Memory B cell (primary cell): ENCODE measurements around the gene DEK.
"Not testable (repeated sequence)": the region's sequence is repeated elsewhere in the genome, so short reads cannot be mapped to it uniquely, and the experiment has no call there.

Experiments
- ATAC-seq: fragments of 150-1000 bp; cut with Tn5 transposase; 2 replicates; pipeline ENCODE4 v1.10.0; 2021; ENCODE audit warnings: low read depth, mild to moderate bottlenecking, moderate library complexity
- DNase-seq, 2 donors: peaks; one replicate each; pipeline ENCODE4 v3.0.0; 2022; ENCODE audit warnings: low spot score in 2 of 2
- H3K27ac Mint-ChIP-seq: one replicate; pipeline ENCODE4 v1.8.0; 2022; ENCODE audit warnings: mild to moderate bottlenecking, moderate library complexity, mixed read lengths
- H3K27me3 Mint-ChIP-seq: one replicate; pipeline ENCODE4 v1.8.0; 2022; ENCODE audit warnings: mixed read lengths
- H3K36me3 Mint-ChIP-seq: one replicate; pipeline ENCODE4 v1.8.0; 2022; ENCODE audit warnings: mild to moderate bottlenecking, mixed read lengths
- H3K4me1 Mint-ChIP-seq: one replicate; pipeline ENCODE4 v1.8.0; 2022; ENCODE audit warnings: mixed read lengths
- H3K4me3 Mint-ChIP-seq: one replicate; pipeline ENCODE4 v1.8.0; 2022; ENCODE audit warnings: mild to moderate bottlenecking, moderate library complexity, mixed read lengths
- H3K9me3 Mint-ChIP-seq: one replicate; pipeline ENCODE4 v1.8.0; 2022; ENCODE audit warnings: mixed read lengths

DEK gene

GRCh38 chr6:18186033-18186432 lies 78.3 kb downstream of the DEK start:
- Mint-ChIP-seq H3K27ac (no peak overlapping the region), H3K27me3 (no peaks in the 10 kb centered on the region), H3K36me3 (peaks cover 35% of the 10 kb centered on the region), H3K4me3 (no peak overlapping the region), H3K9me3 (no peaks in the 10 kb centered on the region), H3K4me1 (peaks cover 6% of the 10 kb centered on the region)
- no peak for DNase-seq
- no peak for ATAC-seq

GRCh38 chr6:18185624-18186023 lies 78.7 kb downstream of the DEK start:
- no peak for ATAC-seq
- Mint-ChIP-seq H3K27me3 (no peaks in the 10 kb centered on the region), H3K27ac (no peak overlapping the region), H3K4me3 (no peak overlapping the region), H3K4me1 (peaks cover 6% of the 10 kb centered on the region), H3K9me3 (no peaks in the 10 kb centered on the region), H3K36me3 (peaks cover 34% of the 10 kb centered on the region)
- no peak for DNase-seq

GRCh38 chr6:18183766-18184165 lies 80.6 kb downstream of the DEK start:
- H3K4me1 Mint-ChIP-seq = peaks cover 16% of the 10 kb centered on the region
- H3K27ac Mint-ChIP-seq = peak overlapping the region; percentile 63
- DNase-seq = no peak
- no peak overlapping the region for H3K4me3 Mint-ChIP-seq
- H3K9me3 Mint-ChIP-seq = no peaks in the 10 kb centered on the region
- H3K27me3 Mint-ChIP-seq = no peaks in the 10 kb centered on the region
- no peak for ATAC-seq
- peaks cover 39% of the 10 kb centered on the region for H3K36me3 Mint-ChIP-seq

GRCh38 chr6:18182568-18182967 lies 81.8 kb downstream of the DEK start:
- no peak overlapping the region for H3K4me3 Mint-ChIP-seq
- DNase-seq = no peak
- no peak overlapping the region for H3K27ac Mint-ChIP-seq
- H3K27me3 Mint-ChIP-seq = no peaks in the 10 kb centered on the region
- no peaks in the 10 kb centered on the region for H3K9me3 Mint-ChIP-seq
- ATAC-seq = no peak
- peaks cover 39% of the 10 kb centered on the region for H3K36me3 Mint-ChIP-seq
- H3K4me1 Mint-ChIP-seq = peaks cover 19% of the 10 kb centered on the region

- H3K4me3 Mint-ChIP-seq = no peak overlapping the region
- ATAC-seq (no peak), DNase-seq (no peak)
- peaks cover 26% of the 10 kb centered on the region for H3K4me1 Mint-ChIP-seq
- peaks cover 45% of the 10 kb centered on the region for H3K36me3 Mint-ChIP-seq
- H3K9me3 Mint-ChIP-seq = no peaks in the 10 kb centered on the region
- no peaks in the 10 kb centered on the region for H3K27me3 Mint-ChIP-seq
- no peak overlapping the region for H3K27ac Mint-ChIP-seq
Observed at GRCh38 chr6:18179770-18180356, 84.5 kb downstream of the DEK start.

GRCh38 chr6:18178960-18179615 lies 85.2 kb downstream of the DEK start:
- no peak for DNase-seq
- Mint-ChIP-seq H3K27me3 (no peaks in the 10 kb centered on the region), H3K36me3 (peaks cover 50% of the 10 kb centered on the region), H3K27ac (peak overlapping the region; percentile 68), H3K9me3 (no peaks in the 10 kb centered on the region), H3K4me3 (no peak overlapping the region), H3K4me1 (peaks cover 26% of the 10 kb centered on the region)
- no peak for ATAC-seq

GRCh38 chr6:18177286-18177965 lies 86.9 kb downstream of the DEK start:
- H3K4me3 Mint-ChIP-seq = no peak overlapping the region
- peak overlapping the region; percentile 72 for H3K27ac Mint-ChIP-seq
- no peak for ATAC-seq
- no peaks in the 10 kb centered on the region for H3K9me3 Mint-ChIP-seq
- H3K4me1 Mint-ChIP-seq = peaks cover 26% of the 10 kb centered on the region
- no peak for DNase-seq
- H3K36me3 Mint-ChIP-seq = peaks cover 45% of the 10 kb centered on the region
- H3K27me3 Mint-ChIP-seq = no peaks in the 10 kb centered on the region

- not testable (repeated sequence) for H3K9me3 Mint-ChIP-seq, H3K27me3 Mint-ChIP-seq, H3K4me3 Mint-ChIP-seq, DNase-seq, ATAC-seq
- peaks cover 44% of the 10 kb centered on the region for H3K36me3 Mint-ChIP-seq
- H3K4me1 Mint-ChIP-seq = peaks cover 26% of the 10 kb centered on the region
- H3K27ac Mint-ChIP-seq = peak overlapping the region; percentile 72
Observed at GRCh38 chr6:18176198-18176597, 88.1 kb downstream of the DEK start.
